Retina (tissue), 1 donor: Measurements from ENCODE around the gene SLC6A19.
A peak's percentile ranks its signal among the peaks of the same experiment; 100 is the strongest.

Source experiments
- DNase-seq: peaks from one replicate; pipeline ENCODE4 v3.0.0-alpha.2; 2016

SLC6A19 gene

DNA sequence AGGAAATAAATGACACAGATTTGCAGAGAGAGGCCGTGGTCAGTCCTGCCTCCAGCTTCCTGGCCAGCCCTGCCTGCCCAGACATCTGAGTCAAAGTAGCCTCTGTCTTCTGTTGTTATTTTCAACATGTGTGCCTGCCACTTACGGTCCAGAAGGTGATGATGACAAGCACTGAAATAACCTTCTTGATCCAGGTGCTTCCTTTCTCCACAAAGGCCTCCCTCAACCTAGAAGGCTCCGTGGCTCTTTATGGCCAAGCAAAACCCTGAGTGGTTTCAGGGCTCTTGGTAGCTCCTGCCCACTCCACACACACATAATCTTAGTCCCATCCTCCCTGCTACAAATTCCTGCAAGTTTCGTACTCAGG is 34.1 kb upstream of the SLC6A19 start:
- no peak for DNase-seq

DNA sequence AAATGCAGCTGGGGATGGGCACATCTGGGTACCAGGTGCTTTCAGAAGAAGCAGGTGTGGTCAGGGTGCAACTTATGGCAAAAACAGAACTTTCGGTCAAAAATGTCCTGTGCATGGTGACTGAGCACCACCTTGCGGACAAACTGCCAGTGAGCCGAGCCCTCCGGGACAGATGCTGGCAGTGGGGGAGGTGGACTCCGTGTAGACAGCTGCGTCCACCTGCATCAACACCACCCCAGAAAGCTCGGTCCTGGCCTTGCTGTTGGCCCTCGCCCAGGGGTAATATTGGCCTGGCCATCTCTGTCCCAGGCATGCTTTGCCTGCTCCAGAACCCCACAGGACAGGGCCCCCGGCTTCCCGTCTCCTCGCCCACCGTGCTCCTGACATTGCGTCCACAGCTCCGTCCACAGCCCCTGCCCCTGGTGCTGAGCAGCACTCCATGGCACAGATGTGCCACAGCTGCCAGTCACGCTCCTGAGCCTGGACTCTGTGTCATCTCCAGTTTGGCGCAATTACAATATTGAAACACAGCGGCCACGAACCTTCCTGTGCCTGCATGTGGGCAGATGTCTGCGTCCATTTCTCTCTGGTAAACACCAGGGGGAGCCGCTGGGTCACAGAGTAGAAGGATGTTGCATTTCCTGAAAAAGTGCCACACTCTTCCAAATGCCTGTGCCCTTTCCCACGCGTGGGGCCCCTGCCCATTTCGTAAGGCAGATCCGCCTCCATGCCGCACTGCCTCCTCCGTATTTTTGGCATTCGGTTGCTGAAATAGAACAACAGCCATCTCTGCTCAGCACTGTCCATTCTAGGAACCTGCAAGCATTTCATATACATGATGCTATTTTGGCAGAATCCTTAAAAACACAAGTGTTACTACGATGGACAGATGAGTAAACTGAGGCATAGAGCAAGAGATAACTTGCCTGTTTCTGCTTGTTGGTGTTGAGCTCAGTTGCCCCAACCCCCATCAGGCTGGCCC is 33.4 kb upstream of the SLC6A19 start:
- peak; percentile 84 for DNase-seq

DNA sequence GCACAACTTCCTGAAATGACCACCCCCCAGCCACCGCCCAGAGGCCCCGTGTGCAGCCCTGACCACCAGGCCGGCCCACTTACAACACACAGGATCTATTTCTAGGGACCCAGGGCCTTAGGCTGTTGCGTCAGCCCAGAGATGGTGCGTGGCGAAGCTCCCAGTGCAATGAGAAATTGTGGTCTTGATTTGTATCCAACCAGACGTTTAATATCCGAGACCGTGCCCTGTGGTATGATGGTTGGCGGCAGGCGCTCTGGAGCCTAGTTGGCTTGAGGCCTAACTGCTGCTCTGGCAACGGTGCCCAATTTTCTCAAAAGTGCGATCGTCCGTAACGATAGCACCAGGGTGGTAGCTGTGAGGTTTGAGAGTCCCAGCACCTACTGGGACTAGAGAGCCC is 32.6 kb upstream of the SLC6A19 start:
- DNase-seq: no peak

DNA sequence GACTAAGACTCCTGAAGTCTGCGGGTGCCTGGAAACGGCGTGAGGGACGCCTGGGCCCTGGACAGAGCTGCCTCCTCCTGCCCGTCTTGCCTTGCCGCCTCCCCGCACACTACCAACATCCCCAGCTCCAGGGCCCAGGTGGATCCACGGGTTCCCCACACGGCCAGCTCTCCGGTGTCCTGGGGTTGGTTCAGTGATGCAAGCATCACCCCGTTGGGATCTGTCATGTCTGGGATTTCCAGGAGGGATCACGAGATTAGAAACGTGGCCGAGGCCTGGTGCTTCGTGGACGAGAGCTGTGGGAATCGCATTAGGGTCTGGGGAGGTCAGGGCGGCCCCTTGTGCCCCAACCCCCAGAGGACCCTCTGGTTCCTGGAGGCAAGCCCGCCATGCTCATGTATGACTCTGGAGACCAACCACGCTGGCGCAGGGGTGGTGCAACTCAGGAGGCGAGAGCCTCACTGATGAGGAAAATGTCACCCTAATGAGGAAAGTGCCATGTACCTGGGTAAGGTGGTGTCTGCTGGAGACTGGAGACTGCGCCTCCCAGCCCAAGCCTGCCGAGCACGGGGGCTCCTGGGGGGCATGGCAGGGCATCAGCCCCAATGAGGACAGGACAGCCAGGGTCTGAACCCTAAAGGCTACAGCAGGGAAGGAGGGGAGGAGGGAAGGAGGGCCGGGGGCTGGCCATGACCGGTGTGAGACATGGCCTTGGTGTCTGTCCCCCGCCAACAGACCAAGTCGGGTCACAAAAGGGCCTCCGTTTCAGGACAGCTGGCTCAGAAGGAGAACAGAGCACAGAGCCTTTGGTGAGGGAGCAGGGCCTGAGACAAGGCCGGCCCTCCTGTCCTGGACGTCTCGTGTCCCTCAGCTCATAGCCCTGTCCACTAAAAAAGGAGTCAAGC is 31.9 kb upstream of the SLC6A19 start:
- DNase-seq: no peak

DNA sequence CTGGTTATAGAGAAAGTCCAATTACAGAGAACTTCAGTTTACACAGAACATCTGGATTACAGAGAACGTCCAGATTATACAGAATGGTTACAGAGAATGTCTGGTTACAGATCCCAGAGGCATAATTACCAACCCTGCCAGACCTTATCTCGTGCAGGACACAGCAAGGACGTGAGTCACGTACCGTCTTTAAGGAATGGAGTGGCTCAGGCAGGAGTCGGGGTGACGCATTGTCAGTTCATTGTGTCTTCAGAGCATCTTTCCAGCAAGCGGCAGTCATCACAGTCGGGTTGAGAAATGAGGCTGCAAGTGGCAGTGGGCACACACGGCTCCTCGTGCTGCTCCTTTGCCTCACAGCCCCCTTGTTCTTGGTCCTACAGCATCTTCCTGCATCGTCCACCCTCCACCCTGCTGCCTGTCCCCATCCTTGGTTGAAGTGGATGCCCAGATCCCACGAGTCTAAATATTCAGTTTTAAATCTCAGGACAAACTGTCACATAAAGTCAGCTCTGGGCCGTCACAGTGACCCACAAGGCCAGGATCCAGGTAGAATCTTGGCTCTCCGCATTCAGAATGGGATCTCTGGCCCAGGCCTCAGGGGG is 30.0 kb upstream of the SLC6A19 start:
- DNase-seq: no peak

DNA sequence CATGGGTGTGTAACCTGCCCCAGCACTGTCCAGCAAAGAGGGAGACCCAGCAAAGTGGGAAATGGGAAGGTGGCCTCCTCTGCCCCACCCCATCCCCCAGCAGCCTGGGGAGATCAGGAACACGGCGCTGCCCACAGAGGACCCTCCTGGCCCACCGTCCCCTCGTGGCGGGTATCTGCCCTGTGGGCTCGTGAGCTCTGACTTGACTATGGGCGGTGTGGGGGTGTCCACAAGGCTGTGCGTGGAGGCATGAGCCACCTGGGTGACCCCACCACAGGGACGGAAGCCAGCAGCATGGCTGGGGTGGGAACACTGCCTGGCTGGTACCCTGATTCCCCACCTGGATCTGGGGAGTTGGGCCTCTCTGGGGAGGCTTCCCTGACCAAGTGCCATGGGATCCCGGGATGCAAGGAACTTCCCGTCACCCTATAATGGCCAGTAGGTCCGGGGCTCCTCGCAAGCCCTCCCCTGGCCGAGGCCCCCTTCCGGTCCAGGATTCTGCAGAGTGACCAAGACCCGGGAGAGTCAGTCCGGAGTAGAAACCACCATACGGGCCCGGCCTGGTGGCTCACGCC is 29.3 kb upstream of the SLC6A19 start:
- no peak for DNase-seq

DNA sequence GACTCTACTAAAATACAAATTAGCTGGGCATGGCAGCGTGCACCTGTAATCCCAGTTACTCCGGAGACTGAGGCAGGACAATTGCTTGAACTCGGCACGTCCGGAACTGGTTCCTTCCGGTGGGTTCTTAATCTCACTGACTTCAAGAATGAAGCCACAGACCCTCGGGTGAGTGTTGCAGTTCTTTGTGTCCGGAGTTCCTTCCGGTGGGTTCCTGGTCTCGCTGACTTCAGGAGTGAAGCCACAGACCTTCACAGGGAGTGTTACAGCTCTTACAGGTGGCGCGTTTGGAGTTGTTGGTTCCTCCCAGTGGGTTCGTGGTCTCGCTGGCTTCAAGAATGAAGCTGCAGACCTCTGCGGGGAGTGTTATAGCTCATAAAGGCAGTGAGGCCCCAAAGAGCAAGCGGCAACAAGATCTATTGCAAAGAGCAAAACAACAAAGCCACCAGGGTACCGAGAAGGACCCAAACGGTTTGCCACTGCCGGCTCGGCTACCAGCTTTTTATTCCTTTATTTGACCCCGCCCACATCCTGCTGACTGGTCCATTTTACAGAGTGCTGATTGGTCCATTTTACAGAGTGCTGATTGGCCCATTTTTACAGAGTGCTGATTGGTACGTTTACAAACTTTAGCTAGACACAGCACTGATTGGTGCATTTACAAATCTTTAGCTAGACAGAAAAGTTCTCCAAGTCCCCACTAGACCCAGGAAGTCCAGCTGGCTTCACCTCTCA is 28.6 kb upstream of the SLC6A19 start:
- no peak for DNase-seq

DNA sequence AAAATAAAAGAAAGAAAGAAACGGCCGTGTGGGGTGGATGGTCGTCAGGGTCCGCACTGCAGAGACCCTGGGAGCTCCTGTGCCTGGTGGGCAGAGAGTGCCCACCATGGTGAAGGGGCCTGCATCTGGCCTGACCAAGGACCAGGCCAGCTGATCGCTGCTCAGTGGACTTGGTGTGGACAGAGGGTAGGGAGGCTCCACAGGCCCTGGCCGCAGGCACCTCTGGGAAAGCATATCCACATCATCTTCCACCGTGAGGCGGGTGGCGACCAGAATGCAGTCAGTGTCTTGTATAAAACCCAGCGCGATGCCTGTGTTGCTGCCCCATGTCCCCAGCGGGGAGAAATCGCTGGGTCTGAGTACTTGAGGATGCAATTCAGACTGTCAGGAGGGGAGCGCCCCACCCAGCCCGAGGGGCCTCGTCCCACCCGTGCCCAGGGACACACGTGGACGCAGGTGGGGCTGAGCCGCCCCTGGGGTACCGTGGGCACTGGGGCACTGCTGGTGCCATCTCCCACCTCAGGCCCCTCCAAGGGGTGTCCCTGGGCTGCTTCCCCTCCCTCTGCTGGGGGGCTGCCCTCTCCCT is 27.8 kb upstream of the SLC6A19 start:
- DNase-seq: no peak

DNA sequence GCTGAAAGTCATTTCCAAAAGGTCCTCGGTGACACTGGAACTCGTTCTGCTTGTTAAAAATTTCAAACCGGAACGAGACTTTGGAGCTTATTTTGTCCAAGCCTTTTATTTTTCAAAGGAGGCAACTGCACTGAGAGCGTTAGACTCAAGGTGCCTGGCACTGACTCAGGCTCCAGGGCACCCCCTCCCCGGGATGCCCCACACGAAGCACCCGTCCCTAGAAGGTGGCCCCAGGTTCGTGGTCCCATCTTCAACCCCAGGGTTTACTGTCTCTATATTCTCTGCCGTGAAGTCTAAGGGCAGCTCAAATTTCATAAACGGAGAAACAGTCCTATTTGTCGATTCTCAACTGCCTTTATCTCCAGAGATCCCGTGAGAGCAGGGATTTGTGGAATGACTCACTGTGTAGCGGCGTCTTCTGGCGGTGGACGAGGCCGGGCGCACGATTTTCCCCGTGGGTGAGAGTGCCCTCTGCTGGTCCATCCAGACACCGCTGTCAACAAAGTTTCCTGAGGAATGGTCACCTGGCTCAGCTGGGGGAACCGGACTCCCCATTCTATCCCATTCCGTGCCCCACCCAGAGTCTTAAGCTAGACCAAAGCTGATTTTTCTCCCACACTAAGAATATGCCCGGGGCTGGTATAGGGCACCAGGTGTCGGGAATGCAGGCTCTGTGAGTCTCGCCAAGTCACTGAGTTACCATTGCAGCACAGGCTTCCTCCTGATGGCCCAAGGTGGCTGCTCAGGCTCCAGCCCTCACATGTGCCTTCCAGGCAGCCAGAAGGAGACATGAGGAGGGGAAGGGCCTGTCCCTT is 27.1 kb upstream of the SLC6A19 start:
- DNase-seq: peak; percentile 72

DNA sequence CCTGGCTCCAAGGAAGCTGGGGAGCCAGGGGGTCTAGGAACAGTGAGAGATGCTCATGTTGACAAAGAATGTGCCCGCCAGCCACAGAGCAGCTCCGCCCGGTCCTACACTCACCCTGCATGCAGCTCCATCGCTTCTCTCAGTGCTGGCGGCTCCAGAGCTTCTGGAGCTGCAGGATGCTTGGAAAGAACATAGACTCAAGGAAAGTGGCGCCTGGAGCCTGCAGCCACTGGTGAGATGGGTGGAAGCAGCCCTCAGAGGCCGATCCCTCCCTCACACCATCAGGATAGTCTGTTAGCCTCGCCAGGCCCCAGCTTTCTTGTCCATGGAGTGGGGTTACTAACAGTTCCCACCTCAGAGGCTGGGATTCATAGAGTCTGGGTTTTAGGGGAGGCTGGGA is 26.4 kb upstream of the SLC6A19 start:
- no peak for DNase-seq

DNA sequence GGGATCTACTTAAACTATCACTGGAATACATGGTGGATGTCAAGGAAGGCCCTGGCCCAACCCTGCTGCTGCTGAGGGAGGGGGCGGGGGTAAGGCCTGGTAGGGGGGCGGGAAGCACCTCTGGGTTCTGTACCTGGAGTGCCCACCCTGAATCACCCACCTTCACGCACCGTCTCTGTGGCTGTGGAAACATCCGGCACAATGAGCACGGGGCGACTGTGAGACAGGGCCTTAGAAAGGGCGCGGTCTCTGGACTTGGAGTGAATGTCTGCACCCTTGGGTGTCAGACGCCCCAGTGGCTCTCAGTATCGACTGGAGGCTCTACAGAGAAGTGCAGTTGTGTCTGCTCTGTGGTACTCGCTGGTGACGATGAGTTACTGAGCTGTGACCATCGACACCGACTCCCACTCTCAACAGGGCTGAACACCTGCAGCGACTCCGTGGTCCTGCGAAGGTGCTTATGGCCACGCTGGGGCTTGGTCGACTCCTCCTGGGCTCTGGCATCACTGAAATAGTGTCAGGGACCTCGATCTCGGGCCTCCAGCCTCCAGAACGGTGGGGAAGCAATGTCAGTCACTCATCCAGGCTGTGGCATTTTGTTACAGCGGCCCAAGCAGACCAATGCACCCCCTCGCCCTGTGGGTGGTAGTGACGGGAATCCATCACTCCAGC is 25.5 kb upstream of the SLC6A19 start:
- no peak for DNase-seq

DNA sequence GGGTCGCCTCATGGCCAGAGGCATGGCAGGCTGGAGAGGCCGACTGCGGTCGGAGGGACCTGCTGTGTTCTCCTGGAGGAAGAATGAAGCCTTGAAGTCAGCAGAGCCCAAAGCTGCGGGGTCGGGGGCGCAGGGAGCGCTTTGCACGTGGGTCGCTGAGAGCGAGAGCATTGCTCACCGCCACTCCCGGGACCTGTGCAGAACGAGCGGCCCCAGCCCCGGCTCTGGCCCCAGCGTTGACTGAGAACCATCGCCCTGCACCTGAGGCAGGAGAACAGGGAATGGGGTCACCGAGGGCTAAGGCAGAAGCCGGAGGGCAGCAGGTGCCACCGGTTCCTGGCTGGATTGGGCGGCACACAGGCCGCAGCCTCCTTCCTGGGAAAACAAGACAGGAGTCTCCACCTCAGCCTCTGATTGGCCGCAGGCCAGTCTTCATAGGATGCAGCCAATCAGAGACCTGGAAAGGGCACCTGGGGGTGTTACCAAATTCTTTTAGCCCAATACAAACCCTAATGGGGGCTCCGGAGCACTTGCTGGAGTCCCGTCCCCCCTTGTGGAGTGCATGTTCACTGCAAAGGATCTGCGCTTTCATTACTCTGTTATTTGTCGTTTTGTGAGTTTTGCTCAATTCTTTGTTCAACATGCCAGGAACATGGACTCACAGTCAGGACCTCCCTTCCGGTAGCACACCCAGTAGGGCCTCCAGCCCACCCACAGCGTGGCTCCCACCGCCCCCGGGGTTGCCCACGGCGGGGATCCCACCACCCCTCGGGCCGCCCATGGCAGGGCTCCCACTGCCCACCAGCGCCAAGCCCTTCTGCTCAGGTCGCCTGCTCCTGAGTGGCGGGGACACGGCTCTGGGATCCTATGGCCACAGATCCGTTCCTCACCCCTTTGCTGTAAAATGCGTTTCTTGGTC is 24.7 kb upstream of the SLC6A19 start:
- no peak for DNase-seq

DNA sequence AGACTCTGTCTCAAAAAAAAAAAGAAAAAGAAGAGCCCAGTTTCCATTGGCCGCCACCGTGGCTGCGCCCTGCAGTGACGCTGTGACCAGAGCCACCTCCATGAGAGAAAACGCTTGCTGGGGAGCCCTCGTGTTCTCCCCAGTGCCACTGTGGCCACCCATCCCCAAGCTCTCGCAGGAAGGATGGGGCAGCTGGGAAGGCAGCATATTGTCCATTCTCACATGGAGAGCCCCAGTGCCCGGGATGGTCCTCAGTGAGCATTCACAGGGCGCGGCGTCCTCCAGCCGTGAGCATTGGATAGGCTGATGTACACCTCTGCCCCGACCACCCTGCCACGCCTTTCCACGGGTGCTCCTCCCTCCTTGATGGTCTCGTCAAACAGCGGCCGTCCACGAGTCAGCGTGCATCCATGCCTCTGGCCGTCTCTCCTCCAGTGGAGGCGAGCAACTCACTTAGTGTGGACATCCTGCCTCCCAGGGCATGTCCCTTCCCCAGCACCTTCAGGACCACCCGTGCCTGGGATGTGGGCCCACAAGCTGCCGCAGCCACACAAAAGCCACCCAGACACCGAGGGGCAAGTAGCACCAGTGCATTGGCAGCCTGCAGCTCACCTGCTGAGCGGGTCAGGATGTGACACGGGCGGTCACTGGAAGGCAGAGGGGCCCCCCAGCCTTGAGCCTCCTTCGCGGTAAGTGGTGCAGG is 23.4 kb upstream of the SLC6A19 start:
- DNase-seq: no peak

DNA sequence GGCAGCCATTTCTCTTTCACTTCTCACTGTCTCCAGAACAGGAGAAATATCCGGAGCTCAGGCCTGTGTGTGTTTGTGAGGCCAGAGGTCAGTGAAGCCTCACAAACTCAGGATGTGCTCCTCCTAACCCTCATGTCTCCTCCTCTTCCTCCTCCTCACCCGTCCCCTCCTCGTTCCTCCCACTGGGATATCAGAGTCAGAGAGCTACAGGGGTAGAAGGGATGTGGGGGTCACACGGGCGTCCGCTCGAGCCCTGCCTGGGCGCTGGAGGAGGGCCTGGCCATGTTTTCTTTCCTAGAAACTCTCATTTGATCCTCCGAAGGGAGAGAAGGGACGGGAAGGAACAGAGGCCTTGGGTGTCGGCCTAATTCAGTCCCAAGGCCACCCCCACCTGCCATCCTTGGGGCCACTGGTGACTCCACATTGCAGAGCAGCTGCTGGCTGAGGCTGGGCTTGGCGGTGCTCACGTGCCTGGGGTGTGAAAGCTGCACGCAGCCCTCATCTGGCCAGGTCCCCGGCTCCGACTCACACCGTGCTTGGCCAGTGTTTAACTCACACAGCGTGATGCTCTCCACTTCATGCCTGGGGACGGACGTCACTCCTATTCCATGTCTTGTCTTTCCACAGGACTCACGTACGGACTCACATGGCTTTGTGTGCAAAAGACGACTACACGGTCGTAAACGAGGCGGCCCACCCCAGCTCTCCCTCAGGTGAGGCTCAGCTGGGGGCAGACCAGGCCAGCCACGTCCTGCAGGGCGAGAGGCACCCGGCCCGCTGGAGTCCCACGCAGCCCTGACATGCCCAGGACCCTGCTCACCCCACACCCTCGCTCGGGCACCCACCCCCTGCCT is 22.6 kb upstream of the SLC6A19 start:
- no peak for DNase-seq

DNA sequence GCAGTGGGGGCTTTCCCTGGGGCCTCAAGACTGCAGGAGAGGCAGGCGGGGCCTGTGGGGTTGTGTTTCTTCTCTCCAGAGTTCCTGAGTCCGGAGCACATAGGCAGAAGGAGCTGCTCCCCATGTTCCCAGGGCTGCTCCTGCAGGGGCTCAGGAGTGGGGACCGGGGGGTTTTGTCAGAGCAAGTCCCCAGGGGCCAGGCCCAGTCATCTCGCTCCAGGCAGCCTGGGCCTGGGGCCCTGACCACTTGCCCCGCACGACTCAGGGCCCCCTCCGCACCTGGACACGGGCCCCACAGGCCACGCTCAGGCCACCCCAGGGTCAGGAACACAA is 22.0 kb upstream of the SLC6A19 start:
- DNase-seq: no peak

DNA sequence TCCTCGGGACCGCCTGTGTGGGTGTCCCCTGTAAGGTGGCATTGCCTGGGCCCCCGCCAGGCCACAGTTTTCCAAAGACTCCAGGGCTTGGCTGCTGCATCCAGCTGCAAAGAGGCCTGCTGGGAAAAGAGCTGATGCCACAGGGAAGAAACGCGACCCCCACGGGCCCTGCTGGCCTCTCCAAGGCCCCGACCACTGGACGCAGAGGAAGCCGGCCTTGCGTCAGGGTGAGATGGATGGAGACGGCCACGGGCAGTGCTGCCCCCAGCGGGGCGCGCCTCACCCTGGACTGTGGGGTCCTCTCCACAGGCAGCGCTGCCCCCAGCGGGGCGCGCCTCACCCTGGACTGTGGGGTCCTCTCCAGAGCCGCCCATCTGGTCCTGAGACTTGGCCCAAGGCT is 21.3 kb upstream of the SLC6A19 start:
- DNase-seq: no peak

DNA sequence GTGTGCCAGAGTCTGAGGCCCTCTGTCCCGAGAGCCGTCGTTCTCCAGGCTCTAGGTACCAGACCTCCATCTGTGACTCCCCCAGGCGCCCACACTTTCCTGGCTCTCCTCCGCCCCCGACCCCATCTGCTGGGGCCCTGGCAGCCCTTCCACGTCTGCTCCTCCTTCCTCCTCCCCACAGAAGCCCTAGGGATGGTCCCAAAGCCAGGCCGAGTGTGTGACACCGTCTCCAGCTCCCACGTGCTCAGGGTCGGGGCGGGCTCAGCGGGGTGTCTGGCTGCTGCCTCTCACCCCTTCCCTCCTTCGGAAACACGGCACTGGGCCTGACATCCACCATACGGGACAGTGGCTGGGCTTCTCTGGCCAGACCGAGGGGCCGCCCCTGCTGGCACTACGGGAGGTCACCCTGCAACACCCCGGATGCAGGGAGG is 20.5 kb upstream of the SLC6A19 start:
- DNase-seq: no peak
